HG02884 (cell line): ENCODE results near the gene HBB.

ENCODE experiments used
- ATAC-seq: cut with Tn5 transposase; IDR thresholded peaks from one replicate; pipeline ENCODE4 v1.9.1; 2021; ENCODE audit warnings: mild to moderate bottlenecking, moderate library complexity; ENCODE audit not compliant: unreplicated experiment

HBB gene

DNA sequence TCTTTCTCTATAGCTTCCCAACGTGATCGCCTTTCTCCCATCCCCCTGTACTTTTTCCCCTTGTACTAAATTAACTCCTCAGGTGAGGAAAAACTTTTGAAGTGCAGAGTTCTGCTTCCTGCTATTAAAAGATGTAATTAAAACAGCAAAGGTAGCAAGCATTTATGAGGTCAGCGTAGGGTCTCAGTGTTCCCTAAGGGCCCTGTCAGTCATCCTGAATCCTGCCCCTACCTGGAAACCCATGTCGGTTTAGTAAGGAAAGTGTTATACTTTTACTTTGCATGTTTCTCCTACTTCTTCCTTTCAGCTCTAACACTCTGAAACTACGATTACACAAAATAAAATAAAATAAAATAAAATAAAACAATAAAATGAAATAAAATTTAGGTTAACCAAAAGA lies 1.3 kb upstream of the HBB start:
- no peak for ATAC-seq

DNA sequence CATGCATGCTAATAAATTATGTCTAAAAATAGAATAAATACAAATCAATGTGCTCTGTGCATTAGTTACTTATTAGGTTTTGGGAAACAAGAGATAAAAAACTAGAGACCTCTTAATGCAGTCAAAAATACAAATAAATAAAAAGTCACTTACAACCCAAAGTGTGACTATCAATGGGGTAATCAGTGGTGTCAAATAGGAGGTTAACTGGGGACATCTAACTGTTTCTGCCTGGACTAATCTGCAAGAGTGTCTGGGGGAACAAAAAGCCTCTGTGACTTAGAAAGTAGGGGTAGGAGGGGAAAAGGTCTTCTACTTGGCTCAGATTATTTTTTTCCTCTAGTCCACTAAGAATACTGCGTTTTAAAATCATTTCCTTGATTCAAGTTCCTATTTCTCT lies 810 bp upstream of the HBB start:
- no peak for ATAC-seq

DNA sequence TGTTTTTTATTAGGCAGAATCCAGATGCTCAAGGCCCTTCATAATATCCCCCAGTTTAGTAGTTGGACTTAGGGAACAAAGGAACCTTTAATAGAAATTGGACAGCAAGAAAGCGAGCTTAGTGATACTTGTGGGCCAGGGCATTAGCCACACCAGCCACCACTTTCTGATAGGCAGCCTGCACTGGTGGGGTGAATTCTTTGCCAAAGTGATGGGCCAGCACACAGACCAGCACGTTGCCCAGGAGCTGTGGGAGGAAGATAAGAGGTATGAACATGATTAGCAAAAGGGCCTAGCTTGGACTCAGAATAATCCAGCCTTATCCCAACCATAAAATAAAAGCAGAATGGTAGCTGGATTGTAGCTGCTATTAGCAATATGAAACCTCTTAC lies 1.4 kb downstream of the HBB start:
- no peak for ATAC-seq

DNA sequence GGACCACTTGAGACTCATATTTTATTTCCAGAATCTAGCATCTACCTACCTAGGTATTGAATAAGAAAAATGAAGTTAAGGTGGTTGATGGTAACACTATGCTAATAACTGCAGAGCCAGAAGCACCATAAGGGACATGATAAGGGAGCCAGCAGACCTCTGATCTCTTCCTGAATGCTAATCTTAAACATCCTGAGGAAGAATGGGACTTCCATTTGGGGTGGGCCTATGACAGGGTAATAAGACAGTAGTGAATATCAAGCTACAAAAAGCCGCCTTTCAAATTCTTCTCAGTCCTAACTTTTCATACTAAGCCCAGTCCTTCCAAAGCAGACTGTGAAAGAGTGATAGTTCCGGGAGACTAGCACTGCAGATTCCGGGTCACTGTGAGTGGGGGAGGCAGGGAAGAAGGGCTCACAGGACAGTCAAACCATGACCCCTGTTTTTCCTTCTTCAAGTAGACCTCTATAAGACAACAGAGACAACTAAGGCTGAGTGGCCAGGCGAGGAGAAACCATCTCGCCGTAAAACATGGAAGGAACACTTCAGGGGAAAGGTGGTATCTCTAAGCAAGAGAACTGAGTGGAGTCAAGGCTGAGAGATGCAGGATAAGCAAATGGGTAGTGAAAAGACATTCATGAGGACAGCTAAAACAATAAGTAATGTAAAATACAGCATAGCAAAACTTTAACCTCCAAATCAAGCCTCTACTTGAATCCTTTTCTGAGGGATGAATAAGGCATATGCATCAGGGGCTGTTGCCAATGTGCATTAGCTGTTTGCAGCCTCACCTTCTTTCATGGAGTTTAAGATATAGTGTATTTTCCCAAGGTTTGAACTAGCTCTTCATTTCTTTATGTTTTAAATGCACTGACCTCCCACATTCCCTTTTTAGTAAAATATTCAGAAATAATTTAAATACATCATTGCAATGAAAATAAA lies 2.1 kb downstream of the HBB start:
- ATAC-seq, result no peak

DNA sequence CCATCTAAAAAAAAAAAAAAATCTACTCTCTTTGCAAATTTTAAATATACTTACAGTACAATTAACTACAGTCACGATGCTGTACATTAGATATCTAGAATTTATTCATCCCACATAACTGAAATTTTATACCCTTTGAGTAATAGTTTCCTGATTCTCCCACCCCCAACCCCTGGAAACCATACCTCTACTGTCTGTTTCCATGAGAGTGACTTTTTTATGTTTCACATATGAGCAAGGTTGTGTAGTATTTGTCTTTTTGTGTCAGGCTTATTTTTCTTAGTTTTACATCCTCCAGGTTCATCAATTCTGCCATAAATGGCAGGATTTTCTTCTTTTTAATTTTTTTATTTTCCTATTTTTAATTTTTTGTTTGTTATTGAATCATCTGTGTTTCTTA lies 3.2 kb downstream of the HBB start:
- ATAC-seq, result no peak

DNA sequence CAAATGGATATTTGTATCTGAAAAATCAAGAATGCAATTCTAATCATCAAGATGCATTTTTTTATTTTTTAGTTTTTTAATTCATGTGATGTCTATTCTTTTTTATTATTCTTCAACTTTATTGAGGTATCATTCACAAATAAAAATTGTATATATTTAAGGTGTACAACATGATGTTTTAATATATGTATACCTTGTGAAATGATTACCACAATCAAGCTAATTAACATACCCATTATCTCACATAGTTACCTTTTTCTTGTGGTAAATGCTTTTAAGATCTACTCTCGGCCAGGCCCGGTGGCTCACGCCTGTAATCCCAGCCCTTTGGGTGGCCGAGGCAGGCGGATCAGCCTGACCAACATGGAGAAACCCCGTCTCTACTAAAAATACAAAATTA lies 3.7 kb downstream of the HBB start:
- ATAC-seq, result no peak

DNA sequence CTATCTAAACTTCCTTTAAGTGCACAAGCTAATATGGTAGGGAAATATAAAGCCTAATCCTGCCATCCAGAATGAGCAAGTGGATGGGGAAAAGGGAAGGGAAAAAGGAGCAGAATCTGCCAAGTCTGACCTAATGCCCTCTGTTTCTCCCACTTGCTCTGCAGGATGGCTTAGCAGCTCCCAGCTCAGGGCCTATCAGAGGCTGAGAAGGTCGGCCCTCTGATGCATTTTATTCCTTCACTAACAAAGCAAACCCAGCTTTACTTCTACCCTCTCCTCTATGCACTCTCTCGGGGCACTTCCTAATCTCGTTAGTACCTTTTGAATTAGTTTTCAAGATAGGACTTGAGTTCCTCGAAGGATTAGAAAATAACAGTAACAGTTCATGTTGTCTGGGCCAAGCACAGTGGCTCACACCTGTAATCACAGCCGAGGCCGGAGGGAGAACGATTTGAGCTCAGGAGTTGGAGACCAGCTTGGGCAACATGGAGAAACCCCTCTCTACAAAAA lies 16.4 kb downstream of the HBB start:
- ATAC-seq, result no peak

DNA sequence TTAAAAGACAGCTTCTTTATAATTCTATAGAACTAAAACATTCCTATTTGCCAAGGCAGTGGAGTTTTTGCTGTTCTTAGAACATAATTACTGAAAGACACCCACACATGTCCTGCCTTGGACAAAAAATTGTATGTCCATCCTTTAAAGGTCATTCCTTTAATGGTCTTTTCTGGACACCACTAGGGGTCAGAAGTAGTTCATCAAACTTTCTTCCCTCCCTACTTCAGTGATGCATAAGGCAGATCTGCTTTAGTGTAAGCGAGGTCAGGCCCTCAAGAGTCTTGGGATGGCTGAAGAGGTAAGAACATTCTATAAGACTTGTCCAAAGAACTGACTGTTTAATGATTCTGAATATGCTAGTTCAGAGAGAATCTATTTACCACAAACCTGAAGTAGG lies 22.1 kb downstream of the HBB start:
- ATAC-seq, result peak; percentile 87

DNA sequence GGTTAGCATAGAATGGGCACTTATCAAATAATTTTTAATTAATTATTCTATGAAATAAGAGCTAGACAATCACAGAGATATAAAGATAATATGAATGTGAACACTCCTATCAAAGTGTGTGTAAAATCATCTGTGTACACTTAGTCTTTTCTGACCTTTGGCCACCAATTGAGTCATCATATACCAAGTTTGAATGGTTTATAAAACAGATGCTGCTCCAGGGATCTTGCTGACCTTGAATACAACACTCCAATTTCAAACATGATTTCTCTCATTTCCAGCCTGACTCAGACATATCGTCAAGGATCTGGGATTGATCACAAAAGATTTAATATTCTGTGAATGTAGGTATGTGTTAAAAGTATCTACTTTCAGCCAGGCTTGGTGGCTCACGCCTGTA lies 23.5 kb downstream of the HBB start:
- no peak for ATAC-seq

DNA sequence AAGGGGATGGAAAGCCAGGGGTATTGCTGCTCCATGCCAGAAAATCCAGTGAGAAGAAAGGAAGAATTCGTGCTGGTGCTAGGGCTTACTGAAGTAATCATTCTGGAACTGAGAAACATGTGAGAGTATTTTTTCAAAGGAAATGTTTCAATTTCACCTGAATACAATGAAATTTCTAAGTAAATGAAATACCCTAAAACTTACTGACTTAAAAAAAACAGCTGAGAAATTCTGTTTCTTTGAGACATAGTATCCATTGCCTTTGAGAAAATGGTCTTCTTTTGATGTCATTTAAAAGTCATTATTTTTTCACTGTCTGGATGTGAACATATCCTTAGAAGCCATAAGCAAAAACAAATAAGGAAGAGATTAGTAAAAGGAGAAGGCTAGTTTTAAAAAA lies 26.3 kb downstream of the HBB start, which contains the start of gene OR51V1:
Gene OR51V1, minus strand, starts transcription at position 101 of the 400 bp plus-strand sequence. Its CDS starts 0 bp downstream, at position 101.
- no peak for ATAC-seq

DNA sequence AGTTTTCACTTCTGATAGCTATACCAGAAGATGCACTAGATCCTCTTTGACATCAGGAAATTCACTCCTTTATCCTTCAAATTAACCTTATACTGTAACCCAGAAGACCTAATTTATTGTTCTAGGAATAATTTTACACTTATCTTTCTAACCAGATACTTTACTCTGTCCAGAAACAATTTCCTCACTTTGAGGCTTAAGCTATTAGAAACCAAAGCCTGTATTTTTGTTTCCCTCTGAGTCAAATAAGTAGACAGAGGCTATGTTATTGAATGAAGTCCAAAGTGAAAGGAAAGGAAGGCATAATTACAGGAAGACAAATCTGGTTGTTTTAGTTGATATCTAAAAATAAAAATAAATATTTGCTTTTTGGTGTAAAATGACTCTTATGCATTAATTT lies 28.6 kb downstream of the HBB start:
- no peak for ATAC-seq

DNA sequence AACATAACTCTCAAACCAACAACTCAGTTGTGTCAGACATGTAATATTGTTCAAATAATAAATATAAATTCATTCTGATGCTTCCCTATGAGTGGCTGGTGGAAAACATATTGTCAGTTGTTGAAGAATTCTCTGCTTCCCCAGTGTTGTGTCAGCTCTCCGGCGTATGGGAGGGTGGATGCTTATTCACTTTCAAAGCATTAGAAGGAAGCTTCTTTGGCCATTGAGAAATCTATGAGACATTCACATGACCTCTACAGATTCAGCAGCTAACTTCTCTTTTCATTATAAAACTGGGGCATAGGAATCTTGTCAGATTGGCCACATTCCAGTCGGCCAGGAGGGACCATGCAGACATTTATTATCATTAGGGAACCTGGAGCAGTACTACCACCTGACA lies 29.3 kb downstream of the HBB start:
- ATAC-seq, result no peak

DNA sequence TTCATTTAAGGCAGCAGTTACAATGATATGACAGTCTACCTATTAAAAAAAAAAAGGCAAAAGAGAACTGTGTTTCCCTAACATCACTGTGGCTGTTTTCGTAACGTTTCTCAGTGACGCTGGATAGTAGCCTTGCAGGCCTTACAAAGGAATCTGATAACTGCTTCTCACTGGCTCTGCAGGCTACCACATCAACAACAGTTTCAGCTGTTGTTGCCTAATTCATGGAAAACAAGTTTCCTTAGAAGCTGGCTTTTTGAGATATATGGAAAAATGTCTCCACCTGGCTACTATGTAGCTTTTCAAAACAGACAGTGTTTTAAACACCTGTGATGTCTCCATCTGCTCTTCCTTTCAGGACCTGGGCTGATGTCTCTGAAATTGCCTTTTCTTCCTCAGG lies 30.1 kb downstream of the HBB start:
- no peak for ATAC-seq

DNA sequence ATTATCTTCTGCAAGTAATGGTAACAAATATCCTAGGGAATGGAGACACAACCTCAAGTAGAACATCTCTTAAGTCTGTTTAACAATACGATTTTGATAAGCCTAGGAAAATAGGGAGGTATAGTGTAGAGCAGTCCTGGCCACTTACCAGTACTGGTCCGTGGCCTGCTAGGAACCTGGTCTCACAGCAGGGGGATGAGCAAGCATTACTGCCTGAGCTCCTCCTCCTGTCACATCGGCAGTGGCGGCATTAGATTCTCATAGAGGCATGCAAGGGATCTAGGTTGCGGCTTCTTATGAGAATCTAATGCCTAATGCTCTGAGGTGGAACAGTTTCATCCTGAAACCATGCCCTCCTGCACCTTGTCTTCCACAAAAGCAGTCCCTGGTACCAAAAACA lies 30.8 kb downstream of the HBB start:
- ATAC-seq, result no peak

DNA sequence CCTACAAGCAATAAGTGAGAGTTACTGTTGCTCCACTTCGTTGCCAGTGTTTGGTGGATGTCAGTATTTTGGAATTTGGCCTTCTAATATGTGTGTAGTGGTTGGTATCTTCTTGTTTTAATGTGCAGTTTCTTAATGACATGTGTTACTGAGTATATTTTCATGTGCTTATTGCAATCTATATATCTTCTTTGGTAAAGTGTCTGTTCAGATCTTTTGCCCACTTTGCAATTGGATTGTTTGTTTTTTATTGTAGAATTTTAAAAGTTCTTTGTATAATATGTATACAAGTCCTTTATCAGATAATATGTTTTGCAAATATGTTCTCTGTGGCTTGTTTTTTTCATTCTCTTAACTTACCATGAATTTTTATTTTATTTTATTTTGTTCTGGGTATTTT lies 34.1 kb downstream of the HBB start:
- no peak for ATAC-seq

DNA sequence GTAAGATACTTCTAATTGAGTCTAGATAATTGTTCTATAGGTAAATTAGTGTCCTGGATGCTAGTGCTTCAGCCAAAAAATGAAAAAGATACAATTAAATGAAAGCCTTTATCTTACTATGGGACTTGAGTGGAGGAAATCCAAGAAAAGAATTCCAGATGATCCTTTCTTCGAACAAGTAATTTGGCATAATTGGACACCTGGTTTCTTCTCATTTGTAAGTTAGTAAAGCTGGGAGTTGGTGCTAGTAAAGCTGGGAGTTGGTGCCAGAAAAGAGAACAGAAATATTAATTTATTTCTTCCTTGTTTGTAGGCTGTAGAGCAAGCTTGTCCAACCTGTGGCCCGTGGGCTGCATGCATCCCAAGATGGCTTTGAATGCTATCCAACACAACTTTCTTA lies 38.7 kb downstream of the HBB start:
- no peak for ATAC-seq

DNA sequence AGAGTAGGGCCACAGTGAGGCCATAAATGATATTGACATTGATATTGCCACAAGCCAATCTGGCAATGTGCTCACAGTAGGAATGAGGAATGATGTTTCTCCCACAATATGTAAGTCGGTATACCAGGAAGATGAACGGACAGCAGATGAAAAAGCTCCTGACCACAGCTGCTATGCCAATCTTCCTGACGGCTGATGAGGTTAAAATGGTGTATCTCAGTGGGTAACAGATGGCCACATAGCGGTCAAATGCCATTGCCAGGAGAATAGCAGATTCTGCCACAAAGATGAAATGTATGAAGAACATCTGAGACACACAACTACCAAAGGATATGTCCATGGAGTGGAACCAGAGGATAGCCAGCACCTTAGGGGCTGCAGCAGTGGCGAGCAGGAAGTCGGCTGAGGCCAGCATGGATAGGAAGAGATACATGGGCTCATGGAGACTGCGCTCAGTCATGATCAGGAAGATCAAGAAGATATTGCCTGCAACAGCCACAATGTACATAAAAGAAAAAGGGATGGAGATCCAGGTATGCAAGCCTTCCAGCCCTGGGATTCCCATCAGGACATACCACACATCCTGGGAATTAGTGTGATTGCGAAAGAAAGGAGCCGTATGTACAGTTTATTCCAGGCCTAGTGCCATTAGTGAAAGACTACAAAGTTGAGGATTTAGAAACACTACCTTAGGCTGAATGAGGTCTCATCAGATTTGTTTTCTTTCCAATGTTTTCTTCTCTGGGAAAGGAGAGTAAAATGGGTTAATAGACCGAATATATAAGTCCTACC lies 48.6 kb downstream of the HBB start:
- ATAC-seq, result no peak
